ENCODE data around the gene SLC12A3. TPM values are rescaled to one million over a fixed set of nuclear protein-coding genes. Genes with fewer than 3 reads are reported as not detected.

The SLC12A3 gene
- total RNA-seq, 4 donors from 2014 or later = 0.14 TPM; not detected in 3

- no peaks in the 10 kb centered on the region for H3K4me1 ChIP-seq
- no peaks in the 10 kb centered on the region for H3K36me3 ChIP-seq
- H3K4me3 ChIP-seq = no peak overlapping the region
- H3K9me3 ChIP-seq = no peaks in the 10 kb centered on the region
- no peak for DNase-seq
- TF ChIP-seq CTCF (IDR thresholded peaks at IDR 0.05) = no peak
- TF ChIP-seq POLR2A (IDR thresholded peaks at IDR 0.05) = no peak
- H3K27ac ChIP-seq = no peak overlapping the region
- intact Hi-C loops (cut with DNase I; ENCODE audit: low total_unique reads) = loop anchor here (10.0 kb wide), 1 partner anchor 185 kb away; no protein-coding TSS in a partner anchor
- H3K27me3 ChIP-seq = no peaks in the 10 kb centered on the region
These were observed 4.7 kb downstream of the SLC12A3 start for GRCh38 chr16:56869513-56870275.

GRCh38 chr16:56870276-56870888 is 5.4 kb downstream of the SLC12A3 start:
- no peaks in the 10 kb centered on the region for H3K36me3 ChIP-seq
- TF ChIP-seq POLR2A (IDR thresholded peaks at IDR 0.05) = no peak
- H3K4me1 ChIP-seq = no peaks in the 10 kb centered on the region
- no peak overlapping the region for H3K27ac ChIP-seq
- H3K9me3 ChIP-seq = no peaks in the 10 kb centered on the region
- H3K27me3 ChIP-seq = no peaks in the 10 kb centered on the region
- no peak for DNase-seq
- intact Hi-C loops (cut with DNase I; ENCODE audit: low total_unique reads) = no loop called here
- H3K4me3 ChIP-seq = no peak overlapping the region

- DNase-seq = no peak
- Histone ChIP-seq H3K27me3 (no peaks in the 10 kb centered on the region), H3K4me3 (no peak overlapping the region), H3K4me1 (no peaks in the 10 kb centered on the region), H3K27ac (no peak overlapping the region), H3K9me3 (no peaks in the 10 kb centered on the region), H3K36me3 (no peaks in the 10 kb centered on the region)
- TF ChIP-seq CTCF (IDR thresholded peaks at IDR 0.05) (no peak), POLR2A (IDR thresholded peaks at IDR 0.05) (no peak)
- intact Hi-C loops (cut with DNase I; ENCODE audit: low total_unique reads) = no loop called here
These were observed 6.2 kb downstream of the SLC12A3 start for GRCh38 chr16:56871172-56871593.

GRCh38 chr16:56872863-56873391 is 7.9 kb downstream of the SLC12A3 start:
- H3K4me3 ChIP-seq = no peak overlapping the region
- intact Hi-C loops (cut with DNase I; ENCODE audit: low total_unique reads) = no loop called here
- DNase-seq = no peak
- TF ChIP-seq POLR2A (IDR thresholded peaks at IDR 0.05) = no peak
- no peak for TF ChIP-seq CTCF (IDR thresholded peaks at IDR 0.05)
- H3K27ac ChIP-seq = no peak overlapping the region
- H3K27me3 ChIP-seq = no peaks in the 10 kb centered on the region
- H3K4me1 ChIP-seq = no peaks in the 10 kb centered on the region
- H3K9me3 ChIP-seq = no peaks in the 10 kb centered on the region
- no peaks in the 10 kb centered on the region for H3K36me3 ChIP-seq

GRCh38 chr16:56874800-56875199 is 9.8 kb downstream of the SLC12A3 start:
- no peak overlapping the region for H3K4me3 ChIP-seq
- H3K4me1 ChIP-seq = no peaks in the 10 kb centered on the region
- intact Hi-C loops (cut with DNase I; ENCODE audit: low total_unique reads) = no loop called here
- H3K27me3 ChIP-seq = no peaks in the 10 kb centered on the region
- no peak overlapping the region for H3K27ac ChIP-seq
- H3K9me3 ChIP-seq = no peaks in the 10 kb centered on the region
- no peak for TF ChIP-seq POLR2A (IDR thresholded peaks at IDR 0.05)
- TF ChIP-seq CTCF (IDR thresholded peaks at IDR 0.05) = no peak
- no peak for DNase-seq
- no peaks in the 10 kb centered on the region for H3K36me3 ChIP-seq
